GF-D8 (cell line): Measurements from ENCODE around the gene ZKSCAN1.

ENCODE experiments used
- DNase-seq: peaks from one replicate; lab custom pipeline; 2025; lab: John Stamatoyannopoulos, UW

ZKSCAN1 gene

GRCh38 chr7:100040575-100040974, 25.2 kb downstream of the ZKSCAN1 start:
- DNase-seq = no peak

GRCh38 chr7:100044718-100045117, 29.3 kb downstream of the ZKSCAN1 start:
- DNase-seq = no peak

- DNase-seq = no peak
Measured at GRCh38 chr7:100048680-100049079, 33.3 kb downstream of the ZKSCAN1 start.

- peak; percentile 50 for DNase-seq
Measured at GRCh38 chr7:100049441-100050291, 34.3 kb downstream of the ZKSCAN1 start, which contains the start of gene ZSCAN21. TSS of gene ZSCAN21 (plus strand) at chr7:100049774. CDS start at chr7:100057007, 7,233 bp downstream.

GRCh38 chr7:100051611-100052010, 36.2 kb downstream of the ZKSCAN1 start:
- DNase-seq = no peak

GRCh38 chr7:100053215-100053614, 37.8 kb downstream of the ZKSCAN1 start:
- peak; percentile 38 for DNase-seq

GRCh38 chr7:100057006-100057405, 41.6 kb downstream of the ZKSCAN1 start:
- DNase-seq = no peak

- DNase-seq = no peak
Measured at GRCh38 chr7:100059251-100059739, 43.9 kb downstream of the ZKSCAN1 start.

- DNase-seq = no peak
Measured at GRCh38 chr7:100061518-100062193, 46.3 kb downstream of the ZKSCAN1 start.

GRCh38 chr7:100063376-100063775, 48.0 kb downstream of the ZKSCAN1 start:
- DNase-seq = no peak

- DNase-seq = no peak
Measured at GRCh38 chr7:100064162-100064561, 48.8 kb downstream of the ZKSCAN1 start.

- no peak for DNase-seq
Measured at GRCh38 chr7:100065452-100066186, 50.2 kb downstream of the ZKSCAN1 start.

- no peak for DNase-seq
Measured at GRCh38 chr7:100066953-100067352, 51.6 kb downstream of the ZKSCAN1 start.

GRCh38 chr7:100069991-100070390, 54.6 kb downstream of the ZKSCAN1 start:
- DNase-seq = no peak

- DNase-seq = no peak
Measured at GRCh38 chr7:100071018-100071723, 55.8 kb downstream of the ZKSCAN1 start.

GRCh38 chr7:100072462-100072861, 57.1 kb downstream of the ZKSCAN1 start:
- DNase-seq = no peak

- no peak for DNase-seq
Measured at GRCh38 chr7:100074841-100075240, 59.4 kb downstream of the ZKSCAN1 start.

GRCh38 chr7:100075418-100075817, 60.0 kb downstream of the ZKSCAN1 start:
- no peak for DNase-seq

GRCh38 chr7:100077205-100077604, 61.8 kb downstream of the ZKSCAN1 start:
- no peak for DNase-seq

GRCh38 chr7:100079024-100079560, 63.7 kb downstream of the ZKSCAN1 start:
- no peak for DNase-seq

GRCh38 chr7:100080907-100081534, 65.6 kb downstream of the ZKSCAN1 start:
- no peak for DNase-seq
